Loucy (cell line): ENCODE data around the gene FAM193B.

Experiments used
- CTCF ChIP-seq: fragments of 200-600 bp; sonication (generic); conservative IDR thresholded peaks from 2 replicates; pipeline ENCODE4 v1.5.1; 2014; ENCODE audit warnings: mild to moderate bottlenecking, antibody characterized with exemption, low read length
- EZH2phosphoT487 ChIP-seq: fragments of 200-600 bp; IDR thresholded peaks from 2 replicates; pipeline ENCODE4 v1.6.1; 2018; ENCODE audit warnings: antibody characterized with exemption, mild to moderate bottlenecking, moderate library complexity, borderline replicate concordance

DNA sequence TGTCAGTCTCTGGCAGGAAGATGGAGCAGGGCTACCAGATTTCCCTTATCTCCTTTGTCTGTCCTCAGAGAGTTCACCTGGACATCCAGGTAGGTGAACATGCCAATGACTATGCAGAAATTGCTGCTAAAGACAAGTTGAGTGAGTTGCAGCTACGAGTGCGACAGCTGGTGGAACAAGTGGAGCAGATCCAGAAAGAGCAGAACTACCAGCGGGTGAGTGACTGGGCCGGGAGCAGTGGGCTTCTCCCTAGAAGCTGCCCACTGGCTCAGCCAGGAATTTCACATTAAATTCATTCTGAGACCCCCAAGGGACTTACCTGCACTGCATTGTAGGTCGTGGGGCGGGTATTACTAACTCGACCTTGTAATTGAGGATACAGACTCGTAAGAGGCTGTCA, 39.7 kb upstream of the FAM193B start:
- TF ChIP-seq CTCF (no peak), EZH2phosphoT487 (no peak)
